ENCODE data around the gene RASSF8.

- TF ChIP-seq GATA2 (IDR thresholded peaks at IDR 0.05; ENCODE audit: low read depth, low read length) (no peak), GATA3 (IDR thresholded peaks at IDR 0.05; ENCODE audit: low read depth, low read length) (no peak)
These were observed 38.9 kb downstream of the RASSF8 start for GRCh38 chr12:25997201-25997963.
